HepG2 (cell line): ENCODE data around the gene CORO1C.

Source experiments
- ATF7-NPFF ChIP-seq: sonication (generic); formaldehyde crosslinking; IDR thresholded peaks from 2 replicates; pipeline ENCODE4 v1.8.1; 2023; ENCODE audit warnings: mild to moderate bottlenecking, low read depth, missing genetic modification reagents, moderate library complexity
- CBFB ChIP-seq: sonication (generic); formaldehyde crosslinking; IDR thresholded peaks from 2 replicates; pipeline ENCODE4 v1.4.0; 2020; ENCODE audit warnings: missing genetic modification reagents
- CTCF ChIP-seq: sonication (generic); formaldehyde crosslinking; IDR thresholded peaks from 2 replicates; pipeline ENCODE4 v1.5.0; 2020; ENCODE audit warnings: mild to moderate bottlenecking, missing genetic modification reagents, moderate library complexity
- MAX ChIP-seq: IDR thresholded peaks from 2 replicates; pipeline ENCODE4 v1.6.1; 2012; ENCODE audit warnings: inconsistent platforms
- NFRKB ChIP-seq: fragments of 450-650 bp; IDR thresholded peaks from 2 replicates; pipeline ENCODE4 v1.6.1; 2017
- RNF219 ChIP-seq: sonication (generic); formaldehyde crosslinking; IDR thresholded peaks from 2 replicates; pipeline ENCODE4 v1.5.0; 2020; ENCODE audit warnings: mild to moderate bottlenecking, missing genetic modification reagents
- TAF1 ChIP-seq: sonication (generic); formaldehyde crosslinking; IDR thresholded peaks from 2 replicates; pipeline ENCODE4 v1.4.0; 2020; ENCODE audit warnings: missing genetic modification reagents
- ZSCAN5A ChIP-seq: sonication (generic); formaldehyde crosslinking; IDR thresholded peaks from 2 replicates; pipeline ENCODE4 v1.8.0; 2022; ENCODE audit warnings: mild to moderate bottlenecking, missing genetic modification reagents, borderline replicate concordance

- no peak for TF ChIP-seq NFRKB
- no peak for TF ChIP-seq CTCF
- TF ChIP-seq ZSCAN5A (CRISPR knock-in tag): no peak
- TF ChIP-seq ATF7-NPFF (CRISPR knock-in tag): no peak
- TF ChIP-seq TAF1 (CRISPR knock-in tag): no peak
- no peak for TF ChIP-seq CBFB
- no peak for TF ChIP-seq MAX
- no peak for TF ChIP-seq RNF219 (CRISPR knock-in tag)
These were observed 19.0 kb downstream of the CORO1C start for GRCh38 chr12:108712165-108712924.
